GM21717 (cell line): ENCODE data around the gene ITGA2.
A peak's percentile ranks its signal among the peaks of the same experiment; 100 is the strongest.
"Not testable (repeated sequence)": the region's sequence is repeated elsewhere in the genome, so short reads cannot be mapped to it uniquely, and the experiment has no call there.

ENCODE experiments used
- ATAC-seq: cut with Tn5 transposase; IDR thresholded peaks from one replicate; pipeline ENCODE4 v1.9.1; 2021; ENCODE audit warnings: mild to moderate bottlenecking, moderate library complexity; ENCODE audit not compliant: unreplicated experiment

ITGA2 gene

GRCh38 chr5:53095217-53095616, 106.1 kb downstream of the ITGA2 start:
- no peak for ATAC-seq

- no peak for ATAC-seq
Measured at GRCh38 chr5:53095931-53096525, 106.9 kb downstream of the ITGA2 start.

- no peak for ATAC-seq
Measured at GRCh38 chr5:53099546-53099945, 110.4 kb downstream of the ITGA2 start.

GRCh38 chr5:53100606-53101005, 111.5 kb downstream of the ITGA2 start:
- ATAC-seq = no peak

GRCh38 chr5:53105611-53106300, 116.6 kb downstream of the ITGA2 start:
- no peak for ATAC-seq

- ATAC-seq = no peak
Measured at GRCh38 chr5:53109056-53109442, 119.9 kb downstream of the ITGA2 start.

GRCh38 chr5:53109443-53110127, 120.4 kb downstream of the ITGA2 start, which contains the start of gene MOCS2:
Gene MOCS2 (minus strand): TSS chr5:53109757. CDS start chr5:53107174, 2,583 bp downstream.
- peak; percentile 95 for ATAC-seq

- peak; percentile 6 for ATAC-seq
Measured at GRCh38 chr5:53110156-53110555, 121.0 kb downstream of the ITGA2 start.

GRCh38 chr5:53111139-53111538, 122.0 kb downstream of the ITGA2 start:
- ATAC-seq = no peak

- not testable (repeated sequence) for ATAC-seq
Measured at GRCh38 chr5:53112307-53112706, 123.2 kb downstream of the ITGA2 start.

GRCh38 chr5:53112909-53113308, 123.8 kb downstream of the ITGA2 start:
- ATAC-seq = no peak

GRCh38 chr5:53113947-53114346, 124.8 kb downstream of the ITGA2 start:
- ATAC-seq = no peak

GRCh38 chr5:53114988-53115387, 125.8 kb downstream of the ITGA2 start:
- ATAC-seq = no peak

GRCh38 chr5:53116597-53116996, 127.4 kb downstream of the ITGA2 start:
- ATAC-seq = no peak

- ATAC-seq = no peak
Measured at GRCh38 chr5:53118879-53119278, 129.7 kb downstream of the ITGA2 start.

GRCh38 chr5:53120165-53120564, 131.0 kb downstream of the ITGA2 start:
- ATAC-seq = no peak

- ATAC-seq = no peak
Measured at GRCh38 chr5:53123702-53124101, 134.6 kb downstream of the ITGA2 start.

GRCh38 chr5:53126521-53126920, 137.4 kb downstream of the ITGA2 start:
- ATAC-seq = no peak

GRCh38 chr5:53127107-53127506, 138.0 kb downstream of the ITGA2 start:
- ATAC-seq = no peak

GRCh38 chr5:53128481-53128880, 139.3 kb downstream of the ITGA2 start:
- no peak for ATAC-seq

- no peak for ATAC-seq
Measured at GRCh38 chr5:53130266-53130665, 141.1 kb downstream of the ITGA2 start.

- no peak for ATAC-seq
Measured at GRCh38 chr5:53133020-53133419, 143.9 kb downstream of the ITGA2 start.
